T-helper 9 cell (primary cell): ENCODE results near the gene B4GALNT1.

ENCODE experiments used
- DNase-seq: peaks from one replicate; pipeline ENCODE4 v3.0.0-alpha.2; 2020

Gene B4GALNT1

DNA sequence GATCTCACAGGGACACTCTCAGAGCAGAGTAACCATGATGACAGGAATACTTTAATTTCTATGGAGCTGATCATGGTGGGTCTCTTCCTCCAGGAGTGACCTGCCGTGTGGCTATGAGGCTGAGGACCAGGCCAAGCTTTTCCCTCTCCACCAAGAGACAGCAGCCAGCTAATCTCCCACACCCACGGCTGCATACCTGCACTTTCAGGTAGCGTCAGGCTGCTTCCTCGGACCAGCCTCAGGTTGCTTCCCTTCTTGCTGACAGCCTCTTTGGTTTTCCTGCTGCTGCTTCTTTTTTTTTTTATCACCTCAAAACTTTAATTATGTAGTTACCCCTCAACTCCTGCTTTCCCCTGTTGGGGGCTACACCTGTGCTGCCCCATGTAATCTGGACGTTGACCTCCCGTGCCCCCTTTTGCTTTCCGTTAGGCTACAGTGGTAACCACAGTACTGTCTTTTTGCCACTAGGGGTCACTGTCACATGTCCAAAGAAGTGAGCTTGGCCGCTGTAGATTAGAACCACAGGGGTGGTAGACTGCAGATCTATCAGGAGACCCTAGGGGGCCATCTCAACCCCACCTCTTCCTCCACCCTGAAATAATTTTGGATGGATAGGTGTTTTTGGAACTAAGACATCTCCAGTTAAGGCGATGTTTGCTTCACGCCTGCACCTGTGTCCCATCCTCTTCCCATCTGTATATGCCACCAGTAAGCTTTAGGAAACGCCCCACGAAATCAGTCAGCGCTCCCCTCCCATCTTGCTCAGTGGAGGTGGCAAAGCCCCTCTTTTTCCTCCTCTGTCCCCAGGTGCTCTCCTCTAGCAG, 49.8 kb downstream of the B4GALNT1 start:
- peak; percentile 38 for DNase-seq

DNA sequence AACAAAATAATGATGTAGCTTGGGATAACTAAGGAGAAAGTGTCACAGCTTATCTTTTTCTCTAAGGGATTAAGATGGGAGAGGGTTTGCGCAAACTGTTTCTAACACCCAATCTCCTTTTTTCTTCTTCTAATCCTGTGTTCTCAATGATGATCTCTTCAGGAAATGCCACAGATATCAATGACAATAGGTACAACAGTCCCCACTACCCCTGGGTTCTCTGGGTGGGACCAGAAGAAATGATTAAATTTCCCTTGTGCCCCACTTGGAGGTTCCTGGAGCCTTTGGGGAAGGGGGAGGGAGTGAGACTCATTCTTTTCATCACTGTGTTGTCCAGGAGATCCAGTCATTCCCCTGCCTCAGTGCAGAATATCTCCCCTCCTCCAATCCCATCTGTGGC, 50.6 kb downstream of the B4GALNT1 start:
- DNase-seq = no peak

DNA sequence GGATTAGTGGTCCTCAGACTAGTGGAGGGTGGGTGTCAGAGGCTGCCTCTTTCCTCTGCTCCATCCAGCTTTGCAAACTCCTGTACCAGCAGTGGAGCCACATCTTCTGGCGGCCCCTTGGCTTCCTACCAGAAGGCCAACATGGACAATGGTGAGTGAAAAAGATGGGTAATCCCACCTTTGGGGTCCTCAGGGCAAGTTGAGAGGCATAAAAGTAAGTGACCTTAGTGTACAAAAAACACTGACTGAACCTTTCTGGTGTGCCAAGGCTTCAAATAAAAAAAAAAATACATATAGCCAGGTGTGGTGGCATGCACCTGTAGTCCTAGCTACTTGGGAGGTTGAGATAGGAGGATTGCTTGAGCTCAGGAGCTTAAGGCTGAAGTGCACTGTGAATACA, 51.2 kb downstream of the B4GALNT1 start:
- no peak for DNase-seq

DNA sequence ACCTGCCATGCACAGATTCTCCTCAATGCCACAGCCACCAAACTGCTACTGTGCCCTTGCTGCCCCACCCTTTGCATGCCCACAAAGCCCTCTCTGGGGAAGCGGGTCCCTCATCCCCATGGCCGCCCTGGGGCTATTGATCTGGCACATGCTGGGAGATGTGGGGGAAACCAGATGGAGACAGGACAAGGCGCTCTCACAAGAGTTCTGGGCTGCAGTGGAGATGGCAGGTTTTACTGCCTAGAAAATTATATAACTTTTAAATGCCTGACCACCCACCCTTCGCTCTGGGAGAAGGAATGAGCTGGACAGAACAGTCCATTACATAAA, 52.6 kb downstream of the B4GALNT1 start:
- DNase-seq = no peak

GRCh38 chr12:57579677-57580465, 53.1 kb downstream of the B4GALNT1 start:
- DNase-seq = no peak

DNA sequence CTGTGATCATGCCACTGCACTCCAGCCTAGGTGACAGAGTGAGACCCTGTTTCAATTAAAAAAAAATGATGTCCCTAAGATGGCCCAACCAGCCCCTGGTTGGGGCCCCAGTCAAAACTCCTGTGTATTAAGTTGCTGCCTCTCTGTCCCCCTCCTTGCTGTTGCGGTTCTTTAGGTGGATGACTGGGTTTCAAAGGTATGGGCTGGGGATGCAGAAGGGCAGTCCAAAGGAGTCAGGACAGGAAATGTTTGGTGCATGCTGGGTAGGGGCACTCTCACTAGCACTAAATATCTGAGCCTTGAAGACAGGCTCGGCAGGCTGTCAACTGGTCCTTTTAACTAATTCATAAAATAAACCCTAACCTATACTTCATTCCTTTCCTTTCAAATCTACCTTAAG, 54.0 kb downstream of the B4GALNT1 start:
- no peak for DNase-seq

DNA sequence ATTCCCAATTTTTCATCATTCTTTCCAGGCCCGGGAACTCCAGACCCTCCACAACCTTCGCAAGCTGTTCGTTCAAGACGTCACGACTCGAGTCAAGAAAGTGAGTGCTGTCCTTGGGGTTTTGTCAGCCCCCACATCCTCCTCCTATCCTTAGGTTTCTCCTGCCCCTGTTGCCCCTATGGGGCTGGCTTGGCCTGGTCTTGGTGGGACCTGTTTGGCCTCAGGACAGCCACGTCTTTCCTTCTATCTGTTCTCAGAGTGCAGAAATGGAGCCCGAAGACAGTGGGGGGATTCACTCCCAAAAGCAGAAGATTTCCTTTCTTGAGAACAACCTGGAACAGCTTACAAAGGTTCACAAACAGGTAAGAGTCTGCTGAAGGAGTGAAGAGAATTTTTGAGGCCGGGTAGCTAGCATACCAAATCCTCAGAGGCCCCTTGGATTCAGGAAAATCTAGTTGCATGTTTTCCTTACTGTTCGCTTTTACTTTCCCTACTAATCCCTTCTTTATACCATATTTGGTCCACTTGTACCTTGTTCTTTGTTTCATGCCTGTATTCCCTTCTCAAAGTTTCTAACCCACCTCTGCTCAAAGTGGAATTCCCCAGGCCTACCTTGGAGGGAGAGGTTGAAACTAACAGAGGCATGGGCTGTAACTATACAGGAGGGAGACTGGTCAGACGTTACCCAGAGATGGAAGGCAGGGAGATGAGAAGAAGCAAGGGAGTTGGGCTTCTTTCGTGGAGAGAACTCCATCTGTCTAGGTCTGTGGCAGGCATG, 54.8 kb downstream of the B4GALNT1 start:
- DNase-seq = no peak

DNA sequence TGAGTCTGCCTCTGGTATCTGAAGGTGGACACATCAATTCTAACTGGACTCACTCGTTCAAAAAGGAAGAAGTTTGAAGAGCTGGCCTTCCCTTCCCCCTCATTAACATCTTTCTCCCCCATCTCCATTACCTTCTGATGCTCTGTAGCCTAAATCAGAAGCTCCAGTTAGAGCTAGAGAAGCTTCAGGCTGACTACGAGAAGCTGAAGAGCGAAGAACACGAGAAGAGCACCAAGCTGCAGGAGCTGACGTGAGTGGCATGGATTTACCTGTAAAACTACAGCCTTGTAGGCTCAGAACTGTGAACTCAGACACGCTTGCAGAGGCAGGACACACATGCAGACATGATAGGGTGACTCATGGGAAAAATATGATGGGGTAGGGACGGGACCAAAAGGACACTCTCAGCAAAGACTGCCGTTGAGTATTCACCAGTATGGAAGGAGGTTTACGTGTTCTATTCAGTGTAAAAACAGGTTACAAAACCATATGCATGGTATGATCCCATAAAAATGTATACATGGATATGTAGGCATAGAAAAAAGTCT, 56.3 kb downstream of the B4GALNT1 start:
- no peak for DNase-seq
